KMS-11 (cell line): ENCODE measurements around the gene TMEM63B.

Experiments
- H2AFZ ChIP-seq: fragments of 200-600 bp; sonication (generic); 2 replicates; pipeline ENCODE4 v1.6.1; 2016; ENCODE audit warnings: antibody characterized with exemption, mixed run types, low read depth
- H3K27ac ChIP-seq: fragments of 200-600 bp; sonication (generic); 2 replicates; pipeline ENCODE4 v1.6.1; 2016; ENCODE audit warnings: mild to moderate bottlenecking, mixed run types
- H3K27me3 ChIP-seq: fragments of 200-600 bp; sonication (generic); 2 replicates; pipeline ENCODE4 v1.6.1; 2017; ENCODE audit warnings: mild to moderate bottlenecking, low read depth, mixed run types, moderate library complexity; ENCODE audit not compliant: insufficient read depth
- H3K36me3 ChIP-seq: fragments of 200-600 bp; sonication (generic); 2 replicates; pipeline ENCODE4 v1.6.1; 2017; ENCODE audit warnings: mild to moderate bottlenecking, mixed run types; ENCODE audit not compliant: insufficient read depth
- H3K4me1 ChIP-seq: fragments of 200-600 bp; sonication (generic); 2 replicates; pipeline ENCODE4 v1.6.1; 2016; ENCODE audit warnings: mild to moderate bottlenecking, low read depth, mixed run types; ENCODE audit not compliant: poor library complexity, severe bottlenecking
- H3K4me2 ChIP-seq: fragments of 200-600 bp; sonication (generic); 2 replicates; pipeline ENCODE4 v1.7.0; 2016; ENCODE audit warnings: mild to moderate bottlenecking, mixed run types
- H3K4me3 ChIP-seq: fragments of 200-600 bp; sonication (generic); IDR thresholded peaks from 2 replicates; pipeline ENCODE4 v1.6.1; 2017; ENCODE audit warnings: low read depth, low read length, mixed read lengths; ENCODE audit not compliant: insufficient read depth
- H3K79me2 ChIP-seq: fragments of 200-600 bp; sonication (generic); 2 replicates; pipeline ENCODE4 v1.6.1; 2016; ENCODE audit warnings: low read depth, mixed run types; ENCODE audit not compliant: insufficient read depth
- H3K9ac ChIP-seq: fragments of 200-600 bp; sonication (generic); 2 replicates; pipeline ENCODE4 v1.6.1; 2016; ENCODE audit warnings: mild to moderate bottlenecking, mixed run types
- H4K20me1 ChIP-seq: fragments of 200-600 bp; sonication (generic); 2 replicates; pipeline ENCODE4 v1.6.1; 2016; ENCODE audit warnings: mild to moderate bottlenecking, mixed run types; ENCODE audit not compliant: insufficient read depth
- TF ChIP-seq, protein P1 (sequence below): fragments of 200-600 bp; sonication (generic); conservative IDR thresholded peaks from 2 replicates; pipeline ENCODE4 v1.6.1; 2017; ENCODE audit warnings: low read depth, mild to moderate bottlenecking, antibody characterized with exemption, low read length, moderate library complexity, mixed read lengths

The TMEM63B gene

GRCh38 chr6:44161997-44162338, 34.6 kb downstream of the TMEM63B start:
- Histone ChIP-seq H4K20me1 (no peaks in the 10 kb centered on the region), H2AFZ (no peak overlapping the region), H3K27ac (no peak overlapping the region), H3K4me2 (no peak overlapping the region), H3K36me3 (no peaks in the 10 kb centered on the region), H3K27me3 (no peaks in the 10 kb centered on the region), H3K79me2 (no peaks in the 10 kb centered on the region), H3K4me1 (no peaks in the 10 kb centered on the region), H3K4me3 (no peak overlapping the region), H3K9ac (no peak overlapping the region)
- TF ChIP-seq, protein P1, sequence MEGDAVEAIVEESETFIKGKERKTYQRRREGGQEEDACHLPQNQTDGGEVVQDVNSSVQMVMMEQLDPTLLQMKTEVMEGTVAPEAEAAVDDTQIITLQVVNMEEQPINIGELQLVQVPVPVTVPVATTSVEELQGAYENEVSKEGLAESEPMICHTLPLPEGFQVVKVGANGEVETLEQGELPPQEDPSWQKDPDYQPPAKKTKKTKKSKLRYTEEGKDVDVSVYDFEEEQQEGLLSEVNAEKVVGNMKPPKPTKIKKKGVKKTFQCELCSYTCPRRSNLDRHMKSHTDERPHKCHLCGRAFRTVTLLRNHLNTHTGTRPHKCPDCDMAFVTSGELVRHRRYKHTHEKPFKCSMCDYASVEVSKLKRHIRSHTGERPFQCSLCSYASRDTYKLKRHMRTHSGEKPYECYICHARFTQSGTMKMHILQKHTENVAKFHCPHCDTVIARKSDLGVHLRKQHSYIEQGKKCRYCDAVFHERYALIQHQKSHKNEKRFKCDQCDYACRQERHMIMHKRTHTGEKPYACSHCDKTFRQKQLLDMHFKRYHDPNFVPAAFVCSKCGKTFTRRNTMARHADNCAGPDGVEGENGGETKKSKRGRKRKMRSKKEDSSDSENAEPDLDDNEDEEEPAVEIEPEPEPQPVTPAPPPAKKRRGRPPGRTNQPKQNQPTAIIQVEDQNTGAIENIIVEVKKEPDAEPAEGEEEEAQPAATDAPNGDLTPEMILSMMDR = no peak

GRCh38 chr6:44162876-44163625, 35.7 kb downstream of the TMEM63B start:
- no peak overlapping the region for H3K4me2 ChIP-seq
- H3K9ac ChIP-seq = no peak overlapping the region
- H2AFZ ChIP-seq = no peak overlapping the region
- H3K27ac ChIP-seq = no peak overlapping the region
- TF ChIP-seq, protein P1 = no peak
- H3K79me2 ChIP-seq = no peaks in the 10 kb centered on the region
- H3K36me3 ChIP-seq = no peaks in the 10 kb centered on the region
- no peaks in the 10 kb centered on the region for H3K27me3 ChIP-seq
- H3K4me1 ChIP-seq = no peaks in the 10 kb centered on the region
- H3K4me3 ChIP-seq = no peak overlapping the region
- no peaks in the 10 kb centered on the region for H4K20me1 ChIP-seq

GRCh38 chr6:44166116-44166515, 38.8 kb downstream of the TMEM63B start:
- TF ChIP-seq, protein P1 = no peak
- H3K4me1 ChIP-seq = no peaks in the 10 kb centered on the region

GRCh38 chr6:44166591-44167184, 39.3 kb downstream of the TMEM63B start:
- Histone ChIP-seq H3K9ac (no peak overlapping the region), H3K4me2 (no peak overlapping the region)

More at GRCh38 chr6:44166116-44166515, 38.8 kb downstream of the TMEM63B start:
- Histone ChIP-seq H3K36me3 (no peaks in the 10 kb centered on the region), H3K4me3 (no peak overlapping the region), H3K9ac (no peak overlapping the region), H2AFZ (no peak overlapping the region), H3K79me2 (no peaks in the 10 kb centered on the region), H3K27ac (no peak overlapping the region), H4K20me1 (no peaks in the 10 kb centered on the region), H3K4me2 (no peak overlapping the region), H3K27me3 (0 out of 2 replicates have a peak, but pooled peaks cover 3% of the 10 kb centered on the region)

More at GRCh38 chr6:44166591-44167184, 39.3 kb downstream of the TMEM63B start:
- Histone ChIP-seq H3K79me2 (no peaks in the 10 kb centered on the region), H4K20me1 (no peaks in the 10 kb centered on the region), H3K4me1 (no peaks in the 10 kb centered on the region), H3K36me3 (no peaks in the 10 kb centered on the region), H3K27ac (no peak overlapping the region), H3K27me3 (0 out of 2 replicates have a peak, but pooled peaks cover 4% of the 10 kb centered on the region), H2AFZ (no peak overlapping the region), H3K4me3 (no peak overlapping the region)
- TF ChIP-seq, protein P1 = no peak
